GM23248 (cell line): ENCODE measurements around the gene SPRR2F. TPM values are rescaled to one million over a fixed set of nuclear protein-coding genes. Genes with fewer than 3 reads are reported as not detected.
"Not testable (repeated sequence)": the region's sequence is repeated elsewhere in the genome, so short reads cannot be mapped to it uniquely, and the experiment has no call there.

ENCODE experiments used
- DNase-seq: peaks from one replicate; pipeline ENCODE4 v3.0.0-alpha.2; 2015
- H2AFZ ChIP-seq: fragments of 200-600 bp; sonication (generic); 2 replicates; pipeline ENCODE4 v1.6.1; 2016; ENCODE audit warnings: antibody characterized with exemption
- H3F3A ChIP-seq: fragments of 200-600 bp; sonication (generic); 2 replicates; pipeline ENCODE4 v1.6.1; 2016; ENCODE audit warnings: mild to moderate bottlenecking, antibody characterized with exemption, mixed run types; ENCODE audit not compliant: insufficient read depth
- H3K27ac ChIP-seq: fragments of 200-600 bp; sonication (generic); 2 replicates; pipeline ENCODE4 v1.5.1; 2016; ENCODE audit warnings: mild to moderate bottlenecking
- H3K27me3 ChIP-seq: fragments of 200-600 bp; sonication (generic); replicated peaks from 2 replicates; pipeline ENCODE4 v1.6.1; 2016; ENCODE audit warnings: mild to moderate bottlenecking; ENCODE audit not compliant: insufficient read depth
- H3K36me3 ChIP-seq: fragments of 200-600 bp; sonication (generic); 2 replicates; pipeline ENCODE4 v1.6.1; 2016; ENCODE audit warnings: low read depth, mild to moderate bottlenecking
- H3K4me1 ChIP-seq: fragments of 200-600 bp; sonication (generic); 2 replicates; pipeline ENCODE4 v1.6.1; 2016; ENCODE audit warnings: mild to moderate bottlenecking; ENCODE audit not compliant: insufficient read depth
- H3K4me2 ChIP-seq: fragments of 200-600 bp; sonication (generic); one replicate; pipeline ENCODE4 v1.6.1; 2016; ENCODE audit warnings: mild to moderate bottlenecking; ENCODE audit not compliant: unreplicated experiment
- H3K4me3 ChIP-seq: fragments of 200-600 bp; sonication (generic); 2 replicates; pipeline ENCODE4 v1.5.1; 2016; ENCODE audit warnings: mild to moderate bottlenecking
- H3K79me2 ChIP-seq: fragments of 200-600 bp; sonication (generic); 2 replicates; pipeline ENCODE4 v1.6.1; 2016; ENCODE audit warnings: mild to moderate bottlenecking; ENCODE audit not compliant: insufficient read depth
- H3K9ac ChIP-seq: fragments of 200-600 bp; sonication (generic); 2 replicates; pipeline ENCODE4 v1.6.1; 2016; ENCODE audit warnings: mild to moderate bottlenecking
- H3K9me2 ChIP-seq: fragments of 200-600 bp; sonication (generic); 2 replicates; pipeline ENCODE4 v1.6.1; 2016; ENCODE audit warnings: mixed run types, mild to moderate bottlenecking, moderate library complexity; ENCODE audit not compliant: insufficient read depth
- H3K9me3 ChIP-seq: fragments of 200-600 bp; sonication (generic); one replicate; pipeline ENCODE4 v1.6.1; 2017; ENCODE audit warnings: low read depth
- H4K20me1 ChIP-seq: fragments of 200-600 bp; sonication (generic); 2 replicates; pipeline ENCODE4 v1.6.0; 2016; ENCODE audit not compliant: insufficient read depth
- EZH2 ChIP-seq: fragments of 200-600 bp; sonication (generic); IDR thresholded peaks from 2 replicates; pipeline ENCODE4 v1.6.1; 2018; ENCODE audit warnings: antibody characterized with exemption, mild to moderate bottlenecking; ENCODE audit not compliant: insufficient read depth, poor library complexity, severe bottlenecking
- EZH2phosphoT487 ChIP-seq: fragments of 200-600 bp; sonication (generic); IDR thresholded peaks from 2 replicates; pipeline ENCODE4 v1.6.1; 2018; ENCODE audit warnings: antibody characterized with exemption, moderate library complexity, mild to moderate bottlenecking, low read depth; ENCODE audit not compliant: insufficient read depth
- WGBS, 2 experiments: methylation state at CpG; one replicate each; pipeline ENCODE4 v1.1.6; 2015 to 2017; ENCODE audit warnings: low lambda C conversion rate in 2 of 2, low coverage in 1 of 2; ENCODE audit errors: missing lambda C conversion rate in 2 of 2; 5-methylcytosine and 5-hydroxymethylcytosine counted together
- in situ Hi-C: fragments of 300-500 bp; cut with MboI; formaldehyde crosslinking; loops from 2 replicates; pipeline ENCODE4 v1.15.0; 2020
- polyA plus RNA-seq: library from polyadenylated mRNA; unstranded; fragments of >200 nt; fragmentation: Nextera tagmentation; extraction: Ambion mirVana; gene quantifications from 2 replicates; pipeline ENCODE4 v1.2.1, GENCODE V29; 2016
- total RNA-seq: library from RNA; depleted of rRNA; stranded (reverse); fragments of >200 nt; shearing (Covaris generic); gene quantifications from 2 replicates; pipeline ENCODE4 v1.2.3, GENCODE V29; 2014

Gene SPRR2F
- total and polyA plus RNA-seq, 2 experiments from 2014 or later, result not detected

- Histone ChIP-seq H3K9ac (no peak overlapping the region), H3K4me3 (no peak overlapping the region), H3K9me2 (no peaks in the 10 kb centered on the region), H3K4me2 (no peak overlapping the region), H3K27ac (no peak overlapping the region), H3K36me3 (no peaks in the 10 kb centered on the region), H3K4me1 (no peaks in the 10 kb centered on the region), H4K20me1 (no peaks in the 10 kb centered on the region; the same call in 1 of the 2 replicates), H3K79me2 (no peaks in the 10 kb centered on the region), H3K27me3 (peaks cover 16% of the 10 kb centered on the region; the same call in 1 of the 2 replicates), H3F3A (no peaks in the 10 kb centered on the region), H3K9me3 (no peaks in the 10 kb centered on the region), H2AFZ (no peak overlapping the region)
- DNase-seq, result no peak
- in situ Hi-C loops, result no loop called here
- WGBS, 2 experiments, result 1 to 3% methylated on average over 2 of the region's 2 CpGs
- TF ChIP-seq EZH2phosphoT487 (no peak), EZH2 (no peak)
Observed at GRCh38 chr1:153127296-153127695, 14.0 kb upstream of the SPRR2F start.

- no peaks in the 10 kb centered on the region for H3K79me2 ChIP-seq
- no peak overlapping the region for H3K4me3 ChIP-seq
- DNase-seq, result no peak
- H3K27ac ChIP-seq, result no peak overlapping the region
- no peaks in the 10 kb centered on the region for H3K36me3 ChIP-seq
- H2AFZ ChIP-seq, result no peak overlapping the region
- WGBS, 2 experiments, result 19 to 24% methylated on average over 1 of the region's 1 CpG
- no peaks in the 10 kb centered on the region for H3K9me2 ChIP-seq
- TF ChIP-seq EZH2 (no peak), EZH2phosphoT487 (no peak)
- no peak overlapping the region for H3K9ac ChIP-seq
- peaks cover 8% of the 10 kb centered on the region; the same call in 1 of the 2 replicates for H3K27me3 ChIP-seq
- H4K20me1 ChIP-seq, result no peaks in the 10 kb centered on the region; the same call in 1 of the 2 replicates
- H3F3A ChIP-seq, result no peaks in the 10 kb centered on the region
- no peak overlapping the region for H3K4me2 ChIP-seq
- in situ Hi-C loops, result no loop called here
- H3K9me3 ChIP-seq, result no peaks in the 10 kb centered on the region
- H3K4me1 ChIP-seq, result no peaks in the 10 kb centered on the region
Observed at GRCh38 chr1:153125536-153125935, 12.2 kb upstream of the SPRR2F start.

GRCh38 chr1:153123793-153124192 is 10.5 kb upstream of the SPRR2F start:
- H3K9ac ChIP-seq, H3K9me2 ChIP-seq, H3F3A ChIP-seq, H3K36me3 ChIP-seq, in situ Hi-C loops, H2AFZ ChIP-seq, DNase-seq, H3K27me3 ChIP-seq, H3K9me3 ChIP-seq, H3K79me2 ChIP-seq, H3K4me2 ChIP-seq, H3K27ac ChIP-seq, H3K4me1 ChIP-seq, H3K4me3 ChIP-seq, H4K20me1 ChIP-seq: not testable (repeated sequence)
- WGBS, 2 experiments, result 35 to 41% methylated on average over 8 of the region's 8 CpGs

- in situ Hi-C loops, result no loop called here
- no peaks in the 10 kb centered on the region for H3K9me3 ChIP-seq
- no peak overlapping the region for H3K4me2 ChIP-seq
- H3K27me3 ChIP-seq, result 0 out of 2 replicates have a peak, but pooled peaks cover 4% of the 10 kb centered on the region
- H3K4me3 ChIP-seq, result no peak overlapping the region
- H3K4me1 ChIP-seq, result no peaks in the 10 kb centered on the region
- no peak for DNase-seq
- H3F3A ChIP-seq, result no peaks in the 10 kb centered on the region
- no peaks in the 10 kb centered on the region for H3K9me2 ChIP-seq
- 8 to 12% methylated on average over 3 of the region's 3 CpGs for WGBS, 2 experiments
- H3K27ac ChIP-seq, result no peak overlapping the region
- TF ChIP-seq EZH2phosphoT487, result no peak
- TF ChIP-seq EZH2, result no peak
- H3K79me2 ChIP-seq, result no peaks in the 10 kb centered on the region
- H2AFZ ChIP-seq, result no peak overlapping the region
- H3K36me3 ChIP-seq, result no peaks in the 10 kb centered on the region
- H4K20me1 ChIP-seq, result no peaks in the 10 kb centered on the region; the same call in 1 of the 2 replicates
- no peak overlapping the region for H3K9ac ChIP-seq
Observed at GRCh38 chr1:153122831-153123421, 9.6 kb upstream of the SPRR2F start.

- in situ Hi-C loops, result no loop called here
Observed at GRCh38 chr1:153120945-153121344, 7.6 kb upstream of the SPRR2F start.

More at GRCh38 chr1:153120945-153121344, 7.6 kb upstream of the SPRR2F start:
- Histone ChIP-seq H2AFZ (no peak overlapping the region), H3K27me3 (0 out of 2 replicates have a peak, but pooled peaks cover 4% of the 10 kb centered on the region), H3K4me2 (no peak overlapping the region), H3K9ac (no peak overlapping the region), H3K9me2 (no peaks in the 10 kb centered on the region), H3K4me3 (no peak overlapping the region), H3K9me3 (no peaks in the 10 kb centered on the region), H3F3A (no peaks in the 10 kb centered on the region), H3K27ac (no peak overlapping the region), H4K20me1 (no peaks in the 10 kb centered on the region), H3K4me1 (no peaks in the 10 kb centered on the region), H3K79me2 (no peaks in the 10 kb centered on the region), H3K36me3 (no peaks in the 10 kb centered on the region)
- TF ChIP-seq EZH2phosphoT487, result no peak
- TF ChIP-seq EZH2, result no peak
- DNase-seq, result no peak
